Colonic mucosa (tissue), 4 donors: ENCODE results near the gene CABP7. TPM values are rescaled to one million over a fixed set of nuclear protein-coding genes. Genes with fewer than 3 reads are reported as not detected.

Experiments
- DNase-seq: peaks from one replicate; pipeline ENCODE4 v3.0.0-alpha.2; 2020
- H3K27ac ChIP-seq: fragments of 200-600 bp; one replicate; pipeline ENCODE4 v1.8.0; 2021
- H3K27me3 ChIP-seq: fragments of 200-600 bp; one replicate; pipeline ENCODE4 v1.8.0; 2021
- H3K36me3 ChIP-seq: fragments of 200-600 bp; one replicate; pipeline ENCODE4 v1.8.0; 2021
- H3K4me1 ChIP-seq: fragments of 200-600 bp; one replicate; pipeline ENCODE4 v1.8.0; 2021; ENCODE audit warnings: mild to moderate bottlenecking
- H3K4me3 ChIP-seq: fragments of 200-600 bp; one replicate; pipeline ENCODE4 v1.8.0; 2021
- H3K9ac ChIP-seq, 2 donors: one replicate each; pipeline ENCODE4 v1.7.0; 2013; ENCODE audit warnings: control low read depth in 2 of 2, low read depth in 2 of 2, low read length in 2 of 2
- H3K9me3 ChIP-seq: fragments of 200-600 bp; one replicate; pipeline ENCODE4 v1.8.0; 2021
- intact Hi-C: fragments of 100-400 bp; cut with DNase I; formaldehyde crosslinking; loops from one replicate; pipeline ENCODE4 v1.14.1; 2022
- total RNA-seq, 2 donors: library from RNA; stranded (reverse); fragmentation: NEBNext Ultra II Directional in 1 of 2; extraction: Animal tissue kit (Norgen Biotek cat#: 25700) in 1 of 2; gene quantifications; one replicate each; pipeline ENCODE4 v1.2.1, GENCODE V29; 2021
- TF ChIP-seq, protein P1 (sequence below): fragments of 200-600 bp; IDR thresholded peaks from one replicate; pipeline ENCODE4 v1.8.0; 2022; ENCODE audit warnings: antibody characterized with exemption, mild to moderate bottlenecking
- donor health status: healthy.
- donor health status: DM: no; HTN: no; CAD: no.
- donor health status: DM: no; HTN: no; CAD: no.

CABP7 gene
- total RNA-seq, 2 donors from 2014 or later: 0.50 TPM; not detected in 1

DNA sequence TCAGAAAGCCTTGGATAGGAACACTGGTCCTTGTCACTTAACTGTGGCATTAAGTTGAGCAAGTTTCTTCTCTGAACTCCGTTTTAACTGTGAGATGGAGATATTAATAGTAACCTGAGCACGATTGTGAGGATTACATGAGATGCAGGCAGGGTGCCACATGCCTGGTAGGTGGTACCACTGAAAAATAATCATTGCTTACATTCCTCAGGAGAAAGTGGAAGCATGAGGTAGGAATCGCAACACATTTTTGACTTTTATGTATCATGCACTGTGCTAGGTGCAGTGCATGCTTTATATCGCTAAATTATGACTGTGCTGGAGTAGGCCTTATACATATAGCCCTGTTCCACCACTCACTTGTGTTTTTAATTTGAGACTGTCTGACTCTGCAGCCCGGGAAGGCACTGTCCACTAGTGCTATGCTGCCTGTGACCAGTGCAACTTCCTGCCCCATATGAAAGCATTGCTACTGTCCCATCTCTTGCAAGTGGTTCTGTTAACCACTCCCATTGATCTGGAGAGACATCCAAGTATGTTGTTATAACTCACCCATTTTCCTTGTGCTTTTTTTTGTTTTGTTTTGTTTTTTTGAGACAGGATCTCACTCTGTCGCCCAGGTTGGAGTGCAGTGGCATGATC is 48.4 kb downstream of the CABP7 start:
- Histone ChIP-seq H3K27ac (no peak overlapping the region), H3K9ac (peak overlapping the region; percentile 94 to 99), H3K36me3 (peaks cover 7% of the 10 kb centered on the region), H3K9me3 (no peaks in the 10 kb centered on the region), H3K4me3 (peak overlapping the region; percentile 84), H3K4me1 (peaks cover 8% of the 10 kb centered on the region), H3K27me3 (no peaks in the 10 kb centered on the region)
- intact Hi-C loops: loop anchor here (5.0 kb wide), 1 partner anchor 239 kb away; no protein-coding TSS in a partner anchor
- no peak for DNase-seq
- TF ChIP-seq, protein P1, sequence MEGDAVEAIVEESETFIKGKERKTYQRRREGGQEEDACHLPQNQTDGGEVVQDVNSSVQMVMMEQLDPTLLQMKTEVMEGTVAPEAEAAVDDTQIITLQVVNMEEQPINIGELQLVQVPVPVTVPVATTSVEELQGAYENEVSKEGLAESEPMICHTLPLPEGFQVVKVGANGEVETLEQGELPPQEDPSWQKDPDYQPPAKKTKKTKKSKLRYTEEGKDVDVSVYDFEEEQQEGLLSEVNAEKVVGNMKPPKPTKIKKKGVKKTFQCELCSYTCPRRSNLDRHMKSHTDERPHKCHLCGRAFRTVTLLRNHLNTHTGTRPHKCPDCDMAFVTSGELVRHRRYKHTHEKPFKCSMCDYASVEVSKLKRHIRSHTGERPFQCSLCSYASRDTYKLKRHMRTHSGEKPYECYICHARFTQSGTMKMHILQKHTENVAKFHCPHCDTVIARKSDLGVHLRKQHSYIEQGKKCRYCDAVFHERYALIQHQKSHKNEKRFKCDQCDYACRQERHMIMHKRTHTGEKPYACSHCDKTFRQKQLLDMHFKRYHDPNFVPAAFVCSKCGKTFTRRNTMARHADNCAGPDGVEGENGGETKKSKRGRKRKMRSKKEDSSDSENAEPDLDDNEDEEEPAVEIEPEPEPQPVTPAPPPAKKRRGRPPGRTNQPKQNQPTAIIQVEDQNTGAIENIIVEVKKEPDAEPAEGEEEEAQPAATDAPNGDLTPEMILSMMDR: no peak

DNA sequence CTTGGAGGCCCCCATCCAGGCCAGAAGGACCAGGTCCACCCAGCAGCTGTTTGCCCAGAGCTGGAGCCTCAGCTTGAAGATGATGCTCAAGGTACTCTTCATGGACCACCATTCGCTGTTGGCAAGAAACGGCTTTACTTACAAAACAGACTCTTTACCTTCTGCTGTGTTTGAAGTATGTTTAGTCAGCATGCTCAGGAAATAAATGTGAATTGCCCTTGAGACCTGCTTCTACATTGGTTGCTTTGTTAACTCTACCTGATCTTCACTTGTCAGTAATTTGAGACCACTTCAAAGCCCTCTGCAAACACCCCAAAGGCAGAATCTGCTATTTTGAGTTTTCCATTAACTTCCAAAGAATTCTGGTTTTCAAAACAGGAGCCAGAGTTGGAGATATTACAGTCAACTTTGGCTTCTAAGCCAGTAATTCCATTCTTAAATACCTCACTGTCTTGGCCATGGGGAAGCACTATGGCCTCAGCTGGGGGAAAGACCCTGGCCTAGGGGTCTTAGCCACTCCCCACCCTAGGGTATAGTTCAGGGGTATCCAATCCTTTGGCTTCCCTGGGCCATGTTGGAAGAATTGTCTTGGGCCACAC is 50.0 kb downstream of the CABP7 start:
- TF ChIP-seq, protein P1: no peak
- H3K4me3 ChIP-seq: no peak overlapping the region
- no peaks in the 10 kb centered on the region for H3K27me3 ChIP-seq
- peaks cover 8% of the 10 kb centered on the region for H3K4me1 ChIP-seq
- intact Hi-C loops: loop anchor here (5.0 kb wide), 1 partner anchor 237 kb away; no protein-coding TSS in a partner anchor
- H3K9me3 ChIP-seq: no peaks in the 10 kb centered on the region
- no peak overlapping the region for H3K27ac ChIP-seq
- DNase-seq: no peak
- peaks cover 7% of the 10 kb centered on the region for H3K36me3 ChIP-seq
- H3K9ac ChIP-seq: no peak overlapping the region

DNA sequence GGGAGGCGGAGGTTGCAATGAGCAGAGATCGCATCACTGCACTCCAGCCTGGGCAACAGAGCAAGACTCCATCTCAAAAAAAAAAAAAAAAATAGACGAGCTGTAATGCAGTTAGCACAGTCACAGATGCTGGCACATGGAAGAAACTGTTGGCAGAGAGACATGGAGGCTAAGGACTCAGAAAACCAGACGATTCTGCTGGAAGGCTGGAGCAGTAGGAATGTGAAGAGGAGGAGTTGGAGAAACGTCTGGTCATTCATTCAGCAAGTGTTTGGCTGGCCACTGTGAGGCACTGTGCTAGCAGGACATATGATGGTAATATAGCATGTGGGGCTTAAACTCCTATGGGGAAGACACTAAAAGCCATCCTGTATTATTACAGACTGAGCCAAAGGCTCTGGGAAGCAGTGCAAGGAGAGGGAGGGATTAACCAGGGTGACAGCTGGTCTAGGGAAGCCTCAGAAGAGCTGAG is 52.4 kb downstream of the CABP7 start:
- DNase-seq: peak; percentile 30
- no peak overlapping the region for H3K9ac ChIP-seq
- H3K4me3 ChIP-seq: no peak overlapping the region
- intact Hi-C loops: no loop called here
- TF ChIP-seq, protein P1: no peak
- peaks cover 7% of the 10 kb centered on the region for H3K36me3 ChIP-seq
- H3K9me3 ChIP-seq: no peaks in the 10 kb centered on the region
- H3K4me1 ChIP-seq: peaks cover 8% of the 10 kb centered on the region
- no peak overlapping the region for H3K27ac ChIP-seq
- H3K27me3 ChIP-seq: no peaks in the 10 kb centered on the region

DNA sequence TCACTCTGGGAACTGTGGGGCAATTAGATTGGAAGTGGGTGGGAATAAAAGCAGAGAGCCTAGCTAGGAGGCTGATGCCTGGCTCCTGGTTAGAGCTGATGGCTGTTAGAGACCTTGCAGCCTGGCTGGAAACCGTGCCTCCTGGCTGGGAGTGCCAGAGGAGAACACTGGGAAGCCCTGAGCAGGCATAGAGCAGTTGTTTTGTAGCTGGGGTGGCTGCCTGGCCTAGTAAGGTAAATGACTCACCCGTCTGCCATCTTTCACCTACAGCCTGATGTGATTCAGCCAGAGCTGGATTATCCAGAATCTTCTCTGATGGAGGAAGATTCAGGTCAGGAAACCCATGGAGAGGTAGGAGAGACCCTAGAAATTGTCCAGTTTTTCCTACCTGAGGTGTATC is 53.4 kb downstream of the CABP7 start:
- Histone ChIP-seq H3K36me3 (peaks cover 7% of the 10 kb centered on the region), H3K27me3 (no peaks in the 10 kb centered on the region), H3K9ac (no peak overlapping the region), H3K9me3 (no peaks in the 10 kb centered on the region), H3K4me1 (peaks cover 6% of the 10 kb centered on the region), H3K27ac (no peak overlapping the region), H3K4me3 (no peak overlapping the region)
- no peak for DNase-seq
- TF ChIP-seq, protein P1: no peak
- intact Hi-C loops: no loop called here

DNA sequence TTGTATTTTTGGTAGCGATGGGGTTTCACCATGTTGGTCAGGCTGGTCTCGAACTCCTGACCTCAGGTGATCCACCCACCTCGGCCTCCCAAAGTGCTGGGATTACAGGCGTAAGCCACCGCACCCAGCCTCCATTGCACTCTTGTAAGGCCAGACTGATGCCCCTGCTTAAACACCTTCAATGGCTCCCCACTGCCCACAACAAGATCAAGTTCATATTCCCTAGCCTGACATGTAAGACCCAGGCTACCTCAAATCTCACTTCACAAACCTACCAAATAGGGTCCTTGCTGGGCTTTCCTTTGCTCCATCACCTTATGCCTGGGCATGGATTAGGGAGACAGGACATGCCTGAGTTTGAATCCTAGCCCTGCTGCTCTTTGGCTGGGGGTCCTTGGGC is 60.4 kb downstream of the CABP7 start:
- H3K9me3 ChIP-seq: no peaks in the 10 kb centered on the region
- H3K27ac ChIP-seq: no peak overlapping the region
- intact Hi-C loops: no loop called here
- no peaks in the 10 kb centered on the region for H3K4me1 ChIP-seq
- H3K9ac ChIP-seq: no peak overlapping the region
- H3K36me3 ChIP-seq: no peaks in the 10 kb centered on the region
- TF ChIP-seq, protein P1: no peak
- H3K4me3 ChIP-seq: no peak overlapping the region
- no peaks in the 10 kb centered on the region for H3K27me3 ChIP-seq
- no peak for DNase-seq
